HCT116 (cell line): ENCODE results near the gene KCNH2. TPM values are rescaled to one million over a fixed set of nuclear protein-coding genes. Genes with fewer than 3 reads are reported as not detected.
"Not testable (repeated sequence)": the region's sequence is repeated elsewhere in the genome, so short reads cannot be mapped to it uniquely, and the experiment has no call there.

Experiments
- ATAC-seq: fragments of 200-7000 bp; cut with Tn5 transposase; 2 replicates; pipeline ENCODE4 v1.9.1; 2020; ENCODE audit warnings: mild to moderate bottlenecking, moderate library complexity
- Bru-seq: library from RNA; stranded (reverse); fragments of 400-500 nt; gene quantifications from one replicate; lab custom pipeline; 2021; lab: Mats Ljungman, UMichigan
- BruChase-seq, 2 experiments: library from RNA; stranded (reverse); fragments of 400-500 nt; gene quantifications; one replicate each; lab custom pipeline; 2021; lab: Mats Ljungman, UMichigan
- BruUV-seq: library from RNA; stranded (reverse); fragments of 400-500 nt; replicated peaks from 2 replicates; lab custom pipeline; 2021; lab: Mats Ljungman, UMichigan
- CTCF ChIA-PET: fragments of 300-600 bp; sonication (Branson Sonifier 250); formaldehyde crosslinking; loops from one replicate; lab custom pipeline; 2021; ENCODE audit warnings: antibody characterized with exemption; lab: Charles Lee
- POLR2A ChIA-PET: fragments of 300-600, 350-600 bp; sonication (Branson Sonifier 250); formaldehyde crosslinking; loops from one replicate; lab custom pipeline; 2021; ENCODE audit warnings: antibody characterized with exemption; lab: Charles Lee
- RAD21 ChIA-PET, 2 experiments: fragments of 300-600 bp; sonication (Branson Sonifier 250); formaldehyde crosslinking; loops; one replicate each; lab custom pipeline; 2023; ENCODE audit warnings: low total read pairs in 2 of 2; ENCODE audit not compliant: uncharacterized antibody in 2 of 2, unreplicated experiment in 2 of 2, low non-redundant PET in 1 of 2; lab: Charles Lee
- DNase-seq: peaks from one replicate; pipeline ENCODE4 v3.0.0-alpha.2; 2010; ENCODE audit warnings: low read depth, low spot score
- H2AFZ ChIP-seq: fragments of 200-600 bp; shearing (Covaris generic), sonication (generic); 2 replicates; pipeline ENCODE4 v1.6.1; 2017; ENCODE audit warnings: low read depth, mixed run types, mixed read lengths, antibody characterized with exemption, low read length; ENCODE audit not compliant: poor library complexity, severe bottlenecking
- H3K27ac ChIP-seq: 2 replicates; pipeline ENCODE4 v1.5.1; 2012; ENCODE audit warnings: low read depth, low read length
- H3K27me3 ChIP-seq: fragments of 200-600 bp; sonication (generic); 2 replicates; pipeline ENCODE4 v1.6.1; 2016; ENCODE audit warnings: mixed run types, low read length, mixed read lengths; ENCODE audit not compliant: insufficient read depth
- H3K36me3 ChIP-seq, 2 experiments: fragments of 200-500 bp in 1 of 2; fragments of 200-600 bp in 1 of 2; sonication (Bioruptor generic) in 1 of 2; sonication (generic) in 1 of 2; 2 replicates each; pipeline versions ENCODE4 v1.5.1 to v1.6.1; 2014 to 2016; ENCODE audit warnings: low read length in 2 of 2, inconsistent platforms in 1 of 2, mixed read lengths in 1 of 2, mixed run types in 1 of 2; ENCODE audit not compliant: insufficient read depth in 2 of 2, control insufficient read depth in 1 of 2
- H3K4me1 ChIP-seq, 2 experiments: fragments of 200-600 bp in 1 of 2; sonication (generic) in 1 of 2; 2 replicates each; pipeline versions ENCODE4 v1.5.1 to v1.6.1; 2012 to 2017; ENCODE audit warnings: low read length in 2 of 2, inconsistent platforms in 1 of 2, mild to moderate bottlenecking in 1 of 2, mixed read lengths in 1 of 2, mixed run types in 1 of 2, moderate library complexity in 1 of 2; ENCODE audit not compliant: insufficient read depth in 2 of 2, control insufficient read depth in 1 of 2
- H3K4me2 ChIP-seq: fragments of 200-600 bp; sonication (generic); 2 replicates; pipeline ENCODE4 v1.6.1; 2017; ENCODE audit warnings: mixed run types, low read length, mixed read lengths
- H3K4me3 ChIP-seq, 2 experiments: fragments of 200-600 bp in 1 of 2; sonication (generic) in 1 of 2; replicated peaks in 1 of 2; 2 replicates each; pipeline ENCODE4 v1.5.1; 2011 to 2016; ENCODE audit warnings: low read length in 2 of 2, control low read depth in 1 of 2, low read depth in 1 of 2, mild to moderate bottlenecking in 1 of 2, mixed read lengths in 1 of 2, mixed run types in 1 of 2
- H3K79me2 ChIP-seq: fragments of 200-600 bp; sonication (generic); 2 replicates; pipeline ENCODE4 v1.6.1; 2017; ENCODE audit warnings: mild to moderate bottlenecking, mixed run types, low read length, moderate library complexity, mixed read lengths; ENCODE audit not compliant: insufficient read depth
- H3K9ac ChIP-seq: fragments of 200-600 bp; sonication (generic); 2 replicates; pipeline ENCODE4 v1.6.1; 2016; ENCODE audit warnings: low read length, mixed read lengths
- H3K9me2 ChIP-seq: fragments of 200-600 bp; sonication (generic), shearing (Covaris generic); 2 replicates; pipeline ENCODE4 v1.6.1; 2017; ENCODE audit warnings: mixed run types, mild to moderate bottlenecking, moderate library complexity; ENCODE audit not compliant: insufficient read depth
- H3K9me3 ChIP-seq, 2 experiments: fragments of 200-500 bp in 1 of 2; fragments of 200-600 bp in 1 of 2; sonication (Bioruptor generic) in 1 of 2; sonication (generic) in 1 of 2; 2 replicates each; pipeline ENCODE4 v1.6.1; 2014 to 2017; ENCODE audit warnings: low read length in 2 of 2, mixed read lengths in 2 of 2, inconsistent platforms in 1 of 2, low read depth in 1 of 2, mild to moderate bottlenecking in 1 of 2, mixed run types in 1 of 2, moderate library complexity in 1 of 2; ENCODE audit not compliant: control insufficient read depth in 1 of 2, insufficient read depth in 1 of 2
- H4K20me1 ChIP-seq: fragments of 200-600 bp; sonication (generic), shearing (Covaris generic); 2 replicates; pipeline ENCODE4 v1.6.1; 2017; ENCODE audit warnings: mixed run types, mild to moderate bottlenecking, moderate library complexity; ENCODE audit not compliant: insufficient read depth
- EZH2phosphoT487 ChIP-seq: fragments of 200-600 bp; IDR thresholded peaks from 2 replicates; pipeline ENCODE4 v1.6.1; 2018; ENCODE audit warnings: antibody characterized with exemption, borderline replicate concordance
- JUND ChIP-seq: IDR thresholded peaks from 2 replicates; pipeline ENCODE4 v1.6.1; 2012
- MAX ChIP-seq: IDR thresholded peaks from 2 replicates; pipeline ENCODE4 v1.6.1; 2012
- POLR2AphosphoS5 ChIP-seq: IDR thresholded peaks from 2 replicates; pipeline ENCODE4 v1.6.1; 2011; ENCODE audit warnings: mild to moderate bottlenecking, low read depth, low read length, moderate library complexity
- RAD21 ChIP-seq: IDR thresholded peaks from 2 replicates; pipeline ENCODE4 v1.6.1; 2012; ENCODE audit warnings: low read depth, mild to moderate bottlenecking
- ZBTB33 ChIP-seq: IDR thresholded peaks from 2 replicates; pipeline ENCODE4 v1.6.1; 2011; ENCODE audit warnings: mild to moderate bottlenecking, low read length, moderate library complexity; ENCODE audit not compliant: insufficient replicate concordance; ENCODE audit errors: extremely low read depth
- ZNF274 ChIP-seq: fragments of 200-500 bp; sonication (Bioruptor generic); IDR thresholded peaks from 2 replicates; pipeline ENCODE4 v1.6.1; 2014; ENCODE audit warnings: mild to moderate bottlenecking, low read depth, low read length, inconsistent platforms
- intact Hi-C: fragments of 100-400 bp; cut with micrococcal nuclease; formaldehyde crosslinking; loops from 2 replicates; pipeline ENCODE4 v1.10.0; 2022
- long read RNA-seq: library from polyadenylated mRNA; unstranded; transcript quantifications from one replicate; pipeline ENCODE4 v2.0.0, GENCODE V29; 2021; ENCODE audit not compliant: unreplicated experiment
- polyA plus RNA-seq: library from polyadenylated mRNA; unstranded; fragments of >200 nt; gene quantifications from 2 replicates; pipeline ENCODE4 v1.2.1, GENCODE V29; 2012; ENCODE audit warnings: missing spikeins
- total RNA-seq: library from RNA; stranded (reverse); gene quantifications from one replicate; pipeline ENCODE4 v1.2.1, GENCODE V29; 2021; ENCODE audit not compliant: unreplicated experiment

The KCNH2 gene
- total RNA-seq (9.7 TPM), Bru-seq, nascent RNA (percentile 33 among the genes with signal in this experiment), BruChase-seq, experiment 1, labeled RNA remaining after a 6-hour chase (percentile 39 among the genes with signal in this experiment), BruChase-seq, experiment 2, labeled RNA remaining after a 2-hour chase (percentile 37 among the genes with signal in this experiment)
- 8.4 and 10.4 TPM in 2 replicates for polyA plus RNA-seq
- long read RNA-seq, full-length matches to known transcripts = 1 of 14 reads
- long read RNA-seq, partial matches to known transcripts = 11 of 14 reads
- long read RNA-seq, other reads (novel, unspliced or antisense) = 2 of 14 reads

GRCh38 chr7:150978126-150978789 is at the start of gene KCNH2:
TSS of gene KCNH2 (minus strand) at chr7:150978321. CDS start at chr7:150977913, 408 bp downstream.
- H3K4me2 ChIP-seq = peak within 1 kb of the TSS; percentile 98
- H3K9me2 ChIP-seq = no peaks in the 10 kb centered on the region
- no peak within 1 kb of the TSS for H2AFZ ChIP-seq
- intact Hi-C loops = loop anchor here (1.0 kb wide), 1 partner anchor 30 kb away; no protein-coding TSS in a partner anchor
- TF ChIP-seq POLR2AphosphoS5 (no peak), ZNF274 (no peak), ZBTB33 (no peak), MAX (no peak), JUND (no peak), EZH2phosphoT487 (no peak), RAD21 (no peak)
- peak within 1 kb of the TSS; percentile 46 for H3K9ac ChIP-seq
- POLR2A ChIA-PET = interaction anchor here (0.7 to 1.2 kb wide), 2 partner anchors 30 to 48 kb away, joined by 3 to 4 read pairs; no protein-coding TSS in a partner anchor
- RAD21 ChIA-PET = no interaction called here
- H3K27me3 ChIP-seq = peaks cover 35% of the 10 kb centered on the region; the same call in 1 of the 2 replicates
- CTCF ChIA-PET = interaction anchor here (0.6 to 1.2 kb wide), 4 partner anchors 31 to 54 kb away, joined by 3 to 4 read pairs (median 4); partner anchors contain the start of gene ATG9B
- peak; percentile 58 for ATAC-seq
- peak within 1 kb of the TSS; percentile 46 to 75 for H3K4me3 ChIP-seq
- H3K27ac ChIP-seq = peak within 1 kb of the TSS; percentile 55; the same call in 1 of the 2 replicates
- no TSS peak for BruUV-seq
- H4K20me1 ChIP-seq = no peaks in the 10 kb centered on the region
- H3K4me1 ChIP-seq = peaks cover 34 to 51% of the 10 kb centered on the region in 2 experiments
- no peaks in the 10 kb centered on the region for H3K9me3 ChIP-seq
- H3K36me3 ChIP-seq = no peaks in the 10 kb centered on the region
- H3K79me2 ChIP-seq = 0 out of 2 replicates have a peak, but pooled peaks cover 2% of the 10 kb centered on the region
- DNase-seq = no peak

GRCh38 chr7:151027728-151028130 is 49.6 kb upstream of the KCNH2 start:
- peak overlapping the region; percentile 13 to 72 for H3K4me3 ChIP-seq
- H3K36me3 ChIP-seq, H3K27me3 ChIP-seq, DNase-seq, H2AFZ ChIP-seq, H4K20me1 ChIP-seq, H3K9me3 ChIP-seq, H3K79me2 ChIP-seq, H3K9me2 ChIP-seq: not testable (repeated sequence)
- ChIA-PET CTCF (interaction anchor here (0.9 to 1.6 kb wide), 10 partner anchors 8 to 151 kb away, joined by 4 to 33 read pairs (median 6); partner anchors contain the start of gene NOS3), RAD21 (interaction anchor here in 1 of 2 experiments (0.7 to 1.2 kb wide), 3 partner anchors 35 to 62 kb away, joined by 3 to 4 read pairs (median 3); no protein-coding TSS in a partner anchor), POLR2A (interaction anchor here (0.8 to 2.0 kb wide), 10 partner anchors 9 to 200 kb away, joined by 3 to 11 read pairs (median 4); partner anchors contain the start of gene ABCF2)
- TSS peak; percentile 74 for BruUV-seq
- H3K4me2 ChIP-seq = peak overlapping the region; percentile 80
- ATAC-seq = peak; percentile 1
- intact Hi-C loops = loop anchor here (1.0 to 5.0 kb wide), 2 partner anchors 31 to 85 kb away; no protein-coding TSS in a partner anchor
- peaks cover 6 to 56% of the 10 kb centered on the region in 2 experiments for H3K4me1 ChIP-seq
- peak overlapping the region; percentile 26 for H3K27ac ChIP-seq
- H3K9ac ChIP-seq = peak overlapping the region; percentile 77
